K562 (cell line): ENCODE measurements around the gene IFNGR2. TPM values are rescaled to one million over a fixed set of nuclear protein-coding genes. Genes with fewer than 3 reads are reported as not detected.

Experiments
- ATAC-seq: fragments of 200-7000 bp; cut with Tn5 transposase; 3 replicates; pipeline ENCODE4 v1.9.1; 2020; ENCODE audit warnings: moderate library complexity
- BruUV-seq: library from RNA; stranded (reverse); fragments of 400-500 nt; replicated peaks from 2 replicates; lab custom pipeline; 2021; lab: Mats Ljungman, UMichigan
- CTCF ChIA-PET: fragments of 300-600 bp; formaldehyde crosslinking; extraction: SDS; loops from one replicate; lab custom pipeline; 2021; ENCODE audit warnings: low intra/inter-chr PET ratio; lab: Yijun Ruan, JAX
- POLR2A ChIA-PET: fragments of 300-600, 350-650 bp; sonication (Branson Sonifier 250); formaldehyde crosslinking; extraction: SDS; loops from one replicate; lab custom pipeline; 2021; ENCODE audit warnings: antibody characterized with exemption, inconsistent platforms; lab: Yijun Ruan, JAX
- DNase-seq, 4 experiments: peaks; one replicate each; pipeline versions ENCODE4 v3.0.0 to v3.0.0-alpha.2; 2011 to 2018; ENCODE audit warnings: low spot score in 3 of 4, mixed read lengths in 3 of 4; ENCODE audit errors: extremely low read depth in 1 of 4
- FAIRE-seq: peaks from 2 replicates; lab custom pipeline; 2011; peaks lifted over from hg19 to GRCh38; lab: Jason Lieb, UNC
- H2AFZ ChIP-seq: 2 replicates; pipeline ENCODE4 v1.6.0; 2011; ENCODE audit warnings: low read depth, low read length, control low read depth, inconsistent platforms
- H3K27ac ChIP-seq: fragments of 200-600 bp; 3 replicates; pipeline ENCODE4 v1.8.0; 2011; ENCODE audit warnings: low read depth, mild to moderate bottlenecking, control low read depth, inconsistent platforms, low read length, moderate library complexity, mixed read lengths; ENCODE audit errors: extremely low read depth
- H3K27me3 ChIP-seq, 2 experiments: fragments of 300-600 bp in 1 of 2; 2 replicates in 1 of 2; 3 replicates in 1 of 2; pipeline versions ENCODE4 v1.6.0 to v1.8.0; 2011; ENCODE audit warnings: inconsistent platforms in 2 of 2, low read length in 2 of 2, mild to moderate bottlenecking in 1 of 2, mixed read lengths in 1 of 2, moderate library complexity in 1 of 2; ENCODE audit not compliant: control insufficient read depth in 2 of 2, insufficient read depth in 2 of 2
- H3K36me3 ChIP-seq: fragments of 300-600 bp; 3 replicates; pipeline ENCODE4 v1.8.0; 2011; ENCODE audit warnings: mild to moderate bottlenecking, low read length, inconsistent platforms; ENCODE audit not compliant: control insufficient read depth, insufficient read depth
- H3K4me1 ChIP-seq, 2 experiments: fragments of 200-600 bp in 1 of 2; replicated peaks in 1 of 2; 2 replicates in 1 of 2; 3 replicates in 1 of 2; pipeline versions ENCODE4 v1.5.1 to v1.8.0; 2011; ENCODE audit warnings: inconsistent platforms in 2 of 2, low read length in 2 of 2, mild to moderate bottlenecking in 1 of 2, mixed read lengths in 1 of 2, moderate library complexity in 1 of 2; ENCODE audit not compliant: control insufficient read depth in 2 of 2, insufficient read depth in 2 of 2
- H3K4me2 ChIP-seq: 2 replicates; pipeline ENCODE4 v1.6.1; 2011; ENCODE audit warnings: low read length, control low read depth, inconsistent platforms, mixed read lengths; ENCODE audit not compliant: insufficient read depth
- H3K4me3 ChIP-seq: fragments of 200-600 bp; sonication (generic), shearing (Covaris generic); 2 replicates; pipeline ENCODE4 v1.5.1; 2016; ENCODE audit warnings: control low read depth, inconsistent platforms
- H3K79me2 ChIP-seq: fragments of 200-600 bp; 3 replicates; pipeline ENCODE4 v1.8.0; 2011; ENCODE audit warnings: low read length, inconsistent platforms; ENCODE audit not compliant: control insufficient read depth, insufficient read depth
- H3K9ac ChIP-seq, 2 experiments: 2 replicates each; pipeline versions ENCODE4 v1.6.0 to v1.6.1; 2011; ENCODE audit warnings: low read depth in 2 of 2, low read length in 2 of 2, control low read depth in 1 of 2, inconsistent platforms in 1 of 2, mild to moderate bottlenecking in 1 of 2, mixed read lengths in 1 of 2; ENCODE audit not compliant: insufficient read depth in 1 of 2
- H3K9me1 ChIP-seq: one replicate; pipeline ENCODE4 v1.6.0; 2011; ENCODE audit warnings: inconsistent platforms, mild to moderate bottlenecking, low read length, moderate library complexity; ENCODE audit not compliant: control insufficient read depth, insufficient read depth
- H3K9me3 ChIP-seq: replicated peaks from 2 replicates; pipeline ENCODE4 v1.5.1; 2011; ENCODE audit warnings: low read depth, low read length, inconsistent platforms; ENCODE audit not compliant: control insufficient read depth, insufficient read depth
- H4K20me1 ChIP-seq: replicated peaks from 2 replicates; pipeline ENCODE4 v1.6.1; 2011; ENCODE audit warnings: low read length, inconsistent platforms, mixed read lengths; ENCODE audit not compliant: control insufficient read depth, insufficient read depth
- CREB3L1 ChIP-seq: fragments of 450-650 bp; IDR thresholded peaks from 2 replicates; pipeline ENCODE4 v1.6.1; 2014; ENCODE audit warnings: low read depth, mild to moderate bottlenecking, moderate library complexity, borderline replicate concordance
- DMBX1 ChIP-seq: fragments of 250-450 bp; sonication (Bioruptor Pico); IDR thresholded peaks from 2 replicates; pipeline ENCODE4 v1.8.0; 2022; ENCODE audit warnings: inconsistent platforms, mild to moderate bottlenecking, moderate library complexity, borderline replicate concordance
- ILK ChIP-seq: fragments of 450-650 bp; IDR thresholded peaks from 2 replicates; pipeline ENCODE4 v1.6.1; 2016; ENCODE audit warnings: missing genetic modification characterization, low read depth, mild to moderate bottlenecking, missing compliant biosample characterization, moderate library complexity, borderline replicate concordance
- NFE2 ChIP-seq: IDR thresholded peaks from 2 replicates; pipeline ENCODE4 v1.6.1; 2014; ENCODE audit warnings: antibody characterized with exemption, low read depth
- NFIX ChIP-seq: fragments of 250-450 bp; sonication (Bioruptor Pico); IDR thresholded peaks from 2 replicates; pipeline ENCODE4 v1.4.0; 2020; ENCODE audit warnings: low read depth, mild to moderate bottlenecking, moderate library complexity
- RBM22 ChIP-seq: fragments of 200-400 bp; formaldehyde crosslinking; IDR thresholded peaks from 2 replicates; pipeline ENCODE4 v1.6.1; 2018; ENCODE audit warnings: low read length, low read depth; ENCODE audit not compliant: poor library complexity, severe bottlenecking
- RFX7 ChIP-seq: fragments of 250-450 bp; sonication (Bioruptor Pico); IDR thresholded peaks from 2 replicates; pipeline ENCODE4 v1.5.1; 2021; ENCODE audit warnings: mild to moderate bottlenecking
- SRSF7 ChIP-seq: fragments of 200-400 bp; formaldehyde crosslinking; optimal IDR thresholded peaks from 2 replicates; pipeline ENCODE3; 2017; ENCODE audit warnings: mild to moderate bottlenecking, low read depth, low read length
- TEAD2 ChIP-seq: fragments of 450-650 bp; IDR thresholded peaks from 2 replicates; pipeline ENCODE4 v1.6.1; 2016; ENCODE audit warnings: missing genetic modification characterization, control low read depth, missing compliant biosample characterization
- ZBTB26 ChIP-seq: fragments of 450-650 bp; formaldehyde crosslinking; IDR thresholded peaks from 2 replicates; pipeline ENCODE4 v1.4.0; 2022; ENCODE audit warnings: missing genetic modification characterization
- ZBTB8A ChIP-seq: fragments of 450-650 bp; IDR thresholded peaks from 2 replicates; pipeline ENCODE4 v1.6.1; 2018; ENCODE audit warnings: mild to moderate bottlenecking, moderate library complexity; ENCODE audit not compliant: partially characterized antibody
- ZFPM2 ChIP-seq: fragments of 250-450 bp; sonication (Bioruptor Pico); IDR thresholded peaks from 2 replicates; pipeline ENCODE4 v1.5.1; 2022; ENCODE audit warnings: mild to moderate bottlenecking
- ZNF263 ChIP-seq: sonication (generic); formaldehyde crosslinking; IDR thresholded peaks from 2 replicates; pipeline ENCODE4 v1.8.0; 2022; ENCODE audit warnings: mild to moderate bottlenecking, missing genetic modification reagents, borderline replicate concordance
- WGBS: fragments of 100-300 bp; shearing (Covaris generic); methylation state at CpG from one replicate; pipeline ENCODE4 v1.1.6; 2016; ENCODE audit warnings: low coverage, mixed read lengths; ENCODE audit not compliant: insufficient coverage; ENCODE audit errors: missing lambda C conversion rate; 5-methylcytosine and 5-hydroxymethylcytosine counted together
- in situ Hi-C: fragments of 300-500 bp; cut with MboI; formaldehyde crosslinking; loops from 4 replicates; pipeline ENCODE4 v1.15.0; 2018; ENCODE audit warnings: inconsistent platforms, mixed read lengths
- intact Hi-C: fragments of 100-400 bp; cut with micrococcal nuclease; formaldehyde crosslinking; loops from 2 replicates; pipeline ENCODE4 v1.14.2; 2022
- polyA plus RNA-seq, 8 experiments: library from polyadenylated mRNA; depleted of rRNA in 4 of 8; stranded (reverse) in 5 of 8; unstranded in 3 of 8; fragments of >200 nt; fragmentation: Nextera tagmentation in 2 of 8; fragmentation: Illumina TruSeq in 1 of 8; extraction: Ambion mirVana in 2 of 8; extraction: Trizol in 1 of 8; gene quantifications; 2 replicates each; pipeline versions ENCODE4 v1.2.1 to v1.2.3, GENCODE V29; 2011 to 2014; ENCODE audit warnings: inconsistent platforms in 1 of 8, missing spikeins in 1 of 8
- total RNA-seq, 7 experiments: library from RNA; depleted of rRNA in 6 of 7; stranded (reverse); fragments of >200 nt in 6 of 7; fragmentation: Illumina TruSeq in 2 of 7; extraction: Trizol in 2 of 7; gene quantifications; 2 replicates each; pipeline versions ENCODE4 v1.2.1 to v1.2.3, GENCODE V29; 2011 to 2021; ENCODE audit warnings: low replicate concordance in 1 of 7
- TF ChIP-seq, protein P1 (sequence below): IDR thresholded peaks from 2 replicates; pipeline ENCODE4 v1.6.1; 2011; ENCODE audit warnings: borderline replicate concordance, low read depth, mild to moderate bottlenecking, moderate library complexity, low read length; ENCODE audit not compliant: insufficient read depth, poor library complexity, severe bottlenecking

Gene IFNGR2
- total and polyA plus RNA-seq, 9 of the 15 experiments (the other 6 are each of a cell fraction or from before 2014, with no cell fraction given): 6.7 to 58.0 (median 28.5) TPM

DNA sequence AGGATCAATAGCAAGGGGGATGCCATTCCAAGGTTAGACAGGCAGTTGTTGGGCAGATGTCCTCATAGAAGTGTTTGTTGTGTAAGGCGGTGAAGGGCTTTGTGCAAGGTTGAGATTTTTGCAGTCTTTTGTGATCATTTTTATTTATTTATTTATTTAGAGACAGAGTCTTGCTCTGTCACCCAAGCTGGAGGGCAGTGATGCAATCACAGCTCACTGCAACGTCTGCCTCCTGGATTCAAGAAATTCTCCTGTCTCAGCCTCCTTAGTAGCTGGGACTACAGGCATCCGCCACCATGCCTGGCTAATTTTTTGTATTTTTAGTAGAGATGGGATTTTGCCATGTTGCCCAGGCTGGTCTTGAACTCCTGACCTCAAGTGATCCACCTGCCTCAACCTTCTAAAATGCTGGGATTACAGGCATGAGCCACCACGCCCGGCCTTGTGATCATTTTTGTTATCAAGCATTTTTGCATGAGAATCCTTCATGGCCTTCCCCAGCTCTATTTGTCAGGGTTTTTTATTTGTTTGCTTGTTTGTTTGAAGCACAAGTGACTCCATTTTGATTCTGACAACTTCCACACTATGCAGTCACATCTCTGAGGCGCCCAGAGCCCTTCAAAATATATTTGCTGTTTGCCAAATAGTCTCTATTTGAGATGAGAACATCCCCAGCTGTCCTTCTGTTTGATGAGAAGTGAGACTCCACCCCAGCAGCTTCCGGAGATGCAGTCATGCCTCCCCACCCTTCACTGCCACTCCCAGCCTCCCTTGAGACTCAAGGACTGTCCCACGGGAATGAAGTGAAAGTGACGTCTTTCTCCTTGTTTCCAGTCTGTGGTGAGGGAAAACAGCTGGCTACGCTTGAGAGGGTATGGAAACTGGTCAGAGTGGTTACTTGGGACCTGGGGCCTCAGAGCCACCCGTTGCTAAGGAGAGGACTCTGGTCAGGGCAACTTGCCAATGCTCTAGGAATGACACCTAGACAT lies 38.6 kb downstream of the IFNGR2 start (continued):
- 0 out of 2 replicates have a peak, but pooled peaks have one; percentile 62 for TF ChIP-seq DMBX1

DNA sequence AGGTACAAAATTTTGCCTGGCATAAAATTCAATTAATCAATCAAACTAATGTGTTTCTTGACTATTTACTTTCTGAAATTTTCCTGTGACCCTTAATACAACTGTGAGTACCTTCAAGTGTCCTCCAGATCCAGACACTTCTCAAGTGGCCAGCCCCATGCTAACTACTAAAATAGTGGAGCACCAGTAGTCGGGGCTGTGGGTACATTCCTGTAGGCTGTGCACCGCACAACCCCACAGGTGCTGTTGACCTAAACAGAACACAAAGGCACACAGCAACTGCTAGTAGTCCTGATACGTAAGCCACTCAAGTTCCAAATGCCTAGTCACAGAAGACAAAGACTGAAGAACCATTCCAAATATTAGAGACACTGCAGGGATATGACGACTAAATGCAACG lies 40.0 kb downstream of the IFNGR2 start:
- no TSS peak for BruUV-seq
- no peaks in the 10 kb centered on the region for H3K79me2 ChIP-seq
- WGBS: 81% methylated on average over 5 of the region's 5 CpGs
- peaks cover 9% of the 10 kb centered on the region; the same call in 2 of the 3 replicates for H3K36me3 ChIP-seq
- no peaks in the 10 kb centered on the region for H3K9me3 ChIP-seq
- DNase-seq: no peak
- H3K9me1 ChIP-seq: no peaks in the 10 kb centered on the region
- in situ Hi-C loops: loop anchor here (5.0 to 10.0 kb wide), 3 partner anchors 246 to 608 kb away; no protein-coding TSS in a partner anchor
- no peak overlapping the region for H3K27ac ChIP-seq
- H3K27me3 ChIP-seq: no peaks in the 10 kb centered on the region
- no peak overlapping the region for H3K4me2 ChIP-seq
- no peak overlapping the region for H3K9ac ChIP-seq
- ChIA-PET CTCF (interaction anchor here (3.4 kb wide), 1 partner anchor 243 kb away, joined by 54 read pairs; no protein-coding TSS in a partner anchor), POLR2A (interaction anchor here (0.9 kb wide), 1 partner anchor 14 kb away, joined by 3 read pairs; no protein-coding TSS in a partner anchor)
- no peak overlapping the region for H3K4me3 ChIP-seq
- no peaks in the 10 kb centered on the region; a peak in 1 of 5 replicates for H3K4me1 ChIP-seq
- FAIRE-seq: no peak
- intact Hi-C loops: loop anchor here (10.0 kb wide), 1 partner anchor 608 kb away; no protein-coding TSS in a partner anchor
- ATAC-seq: no peak
- H2AFZ ChIP-seq: no peak overlapping the region
- H4K20me1 ChIP-seq: no peaks in the 10 kb centered on the region
- TF ChIP-seq ZNF263 (no peak), RFX7 (CRISPR knock-in tag) (no peak), ZBTB8A (no peak), ZFPM2 (no peak), NFIX (CRISPR knock-in tag) (no peak), ZBTB26 (CRISPR knock-in tag) (no peak), ILK (tag) (no peak), TEAD2 (no peak), NFE2 (no peak), RBM22 (no peak), SRSF7 (no peak), CREB3L1 (no peak)
- TF ChIP-seq, protein P1, sequence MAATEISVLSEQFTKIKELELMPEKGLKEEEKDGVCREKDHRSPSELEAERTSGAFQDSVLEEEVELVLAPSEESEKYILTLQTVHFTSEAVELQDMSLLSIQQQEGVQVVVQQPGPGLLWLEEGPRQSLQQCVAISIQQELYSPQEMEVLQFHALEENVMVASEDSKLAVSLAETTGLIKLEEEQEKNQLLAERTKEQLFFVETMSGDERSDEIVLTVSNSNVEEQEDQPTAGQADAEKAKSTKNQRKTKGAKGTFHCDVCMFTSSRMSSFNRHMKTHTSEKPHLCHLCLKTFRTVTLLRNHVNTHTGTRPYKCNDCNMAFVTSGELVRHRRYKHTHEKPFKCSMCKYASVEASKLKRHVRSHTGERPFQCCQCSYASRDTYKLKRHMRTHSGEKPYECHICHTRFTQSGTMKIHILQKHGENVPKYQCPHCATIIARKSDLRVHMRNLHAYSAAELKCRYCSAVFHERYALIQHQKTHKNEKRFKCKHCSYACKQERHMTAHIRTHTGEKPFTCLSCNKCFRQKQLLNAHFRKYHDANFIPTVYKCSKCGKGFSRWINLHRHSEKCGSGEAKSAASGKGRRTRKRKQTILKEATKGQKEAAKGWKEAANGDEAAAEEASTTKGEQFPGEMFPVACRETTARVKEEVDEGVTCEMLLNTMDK: no peak
